PC-3 (cell line): ENCODE data around the gene USP46.

Source experiments
- EZH2 ChIP-seq: fragments of 300-600 bp; sonication (generic); IDR thresholded peaks from one replicate; pipeline ENCODE4 v1.6.1; 2017; ENCODE audit warnings: antibody characterized with exemption, mild to moderate bottlenecking, low read length; ENCODE audit not compliant: unreplicated experiment
- TF ChIP-seq, protein P1 (sequence below): fragments of 300-600 bp; sonication (generic); conservative IDR thresholded peaks from 2 replicates; pipeline ENCODE4 v1.5.1; 2017; ENCODE audit warnings: antibody characterized with exemption, low read depth, mild to moderate bottlenecking, low read length

DNA sequence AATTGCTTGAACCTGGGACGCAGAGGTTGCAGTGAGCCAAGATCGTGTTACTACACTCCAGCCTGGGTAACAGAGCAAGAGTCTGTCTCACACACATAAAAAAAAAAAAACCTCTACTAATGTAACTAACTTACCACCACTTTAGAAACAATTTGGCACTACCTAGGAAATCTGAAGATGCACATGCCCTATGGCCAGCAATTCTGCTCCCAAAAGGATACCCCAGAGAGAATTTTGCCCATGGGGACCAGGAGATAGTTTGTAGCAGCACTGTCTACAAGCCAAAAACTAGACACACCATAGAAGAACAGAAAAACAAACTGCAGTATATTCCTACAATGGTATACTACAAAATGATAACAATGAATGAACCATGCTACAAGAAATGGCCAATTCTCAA is 37.5 kb downstream of the USP46 start:
- TF ChIP-seq, protein P1, sequence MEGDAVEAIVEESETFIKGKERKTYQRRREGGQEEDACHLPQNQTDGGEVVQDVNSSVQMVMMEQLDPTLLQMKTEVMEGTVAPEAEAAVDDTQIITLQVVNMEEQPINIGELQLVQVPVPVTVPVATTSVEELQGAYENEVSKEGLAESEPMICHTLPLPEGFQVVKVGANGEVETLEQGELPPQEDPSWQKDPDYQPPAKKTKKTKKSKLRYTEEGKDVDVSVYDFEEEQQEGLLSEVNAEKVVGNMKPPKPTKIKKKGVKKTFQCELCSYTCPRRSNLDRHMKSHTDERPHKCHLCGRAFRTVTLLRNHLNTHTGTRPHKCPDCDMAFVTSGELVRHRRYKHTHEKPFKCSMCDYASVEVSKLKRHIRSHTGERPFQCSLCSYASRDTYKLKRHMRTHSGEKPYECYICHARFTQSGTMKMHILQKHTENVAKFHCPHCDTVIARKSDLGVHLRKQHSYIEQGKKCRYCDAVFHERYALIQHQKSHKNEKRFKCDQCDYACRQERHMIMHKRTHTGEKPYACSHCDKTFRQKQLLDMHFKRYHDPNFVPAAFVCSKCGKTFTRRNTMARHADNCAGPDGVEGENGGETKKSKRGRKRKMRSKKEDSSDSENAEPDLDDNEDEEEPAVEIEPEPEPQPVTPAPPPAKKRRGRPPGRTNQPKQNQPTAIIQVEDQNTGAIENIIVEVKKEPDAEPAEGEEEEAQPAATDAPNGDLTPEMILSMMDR: no peak
- TF ChIP-seq EZH2: no peak
